Measurements from ENCODE around the gene RABEP2.

The RABEP2 gene

GRCh38 chr16:28865001-28865688 is 59.9 kb downstream of the RABEP2 start:
- no peak for TF ChIP-seq CTCF (IDR thresholded peaks at IDR 0.05)
- DNase-seq (ENCODE audit: low spot score): no peak
- Histone ChIP-seq H3K4me3 (peak overlapping the region; percentile 73), H3K27ac (no peak overlapping the region)

- DNase-seq (ENCODE audit: low spot score): no peak
- no peak for TF ChIP-seq CTCF (IDR thresholded peaks at IDR 0.05)
- H3K27ac ChIP-seq: peak overlapping the region; percentile 74 to 92
- H3K4me3 ChIP-seq: peak overlapping the region; percentile 73
These were observed 60.9 kb downstream of the RABEP2 start for GRCh38 chr16:28863929-28864793.

- no peak overlapping the region for H3K27ac ChIP-seq
These were observed 65.7 kb downstream of the RABEP2 start for GRCh38 chr16:28859326-28859725.

GRCh38 chr16:28858421-28858820 is 66.6 kb downstream of the RABEP2 start:
- no peak overlapping the region for H3K4me3 ChIP-seq
- no peak for TF ChIP-seq CTCF (IDR thresholded peaks at IDR 0.05)
- H3K27ac ChIP-seq: no peak overlapping the region
- no peak for DNase-seq (ENCODE audit: low spot score)

More at GRCh38 chr16:28859326-28859725, 65.7 kb downstream of the RABEP2 start:
- no peak for DNase-seq (ENCODE audit: low spot score)
- TF ChIP-seq CTCF (IDR thresholded peaks at IDR 0.05): no peak
- H3K4me3 ChIP-seq: no peak overlapping the region

All from coronary artery (tissue), 2 donors.